Stomach smooth muscle (tissue), 2 donors: ENCODE results near the gene STX2.

Experiments
- H3K27ac ChIP-seq: one replicate; pipeline ENCODE4 v1.7.0; 2013; ENCODE audit warnings: mild to moderate bottlenecking, low read length, inconsistent platforms
- H3K27me3 ChIP-seq, 2 donors: one replicate each; pipeline ENCODE4 v1.7.0; 2013; ENCODE audit warnings: low read length in 2 of 2; ENCODE audit not compliant: insufficient read depth in 2 of 2, control insufficient read depth in 1 of 2
- H3K36me3 ChIP-seq, 2 donors: one replicate each; pipeline ENCODE4 v1.7.0; 2013; ENCODE audit warnings: low read length in 2 of 2; ENCODE audit not compliant: control insufficient read depth in 2 of 2, insufficient read depth in 2 of 2
- H3K4me1 ChIP-seq: one replicate; pipeline ENCODE4 v1.7.0; 2013; ENCODE audit warnings: low read length; ENCODE audit not compliant: control insufficient read depth, insufficient read depth
- H3K4me3 ChIP-seq, 2 donors: one replicate each; pipeline ENCODE4 v1.7.0; 2013; ENCODE audit warnings: low read length in 2 of 2
- H3K9ac ChIP-seq, 2 donors: one replicate each; pipeline ENCODE4 v1.7.0; 2013; ENCODE audit warnings: low read length in 2 of 2, mild to moderate bottlenecking in 1 of 2
- H3K9me3 ChIP-seq, 2 donors: one replicate each; pipeline ENCODE4 v1.7.0; 2013; ENCODE audit warnings: low read length in 2 of 2; ENCODE audit not compliant: control insufficient read depth in 2 of 2
- donor health status: healthy.
- donor health status: Pancreatic carcinoma.

The STX2 gene

GRCh38 chr12:130829391-130830245 is 9.4 kb downstream of the STX2 start:
- H3K4me3 ChIP-seq = no peak overlapping the region
- peaks cover 0 to 1% of the 10 kb centered on the region in 2 donors for H3K36me3 ChIP-seq
- no peaks in the 10 kb centered on the region for H3K9me3 ChIP-seq
- H3K4me1 ChIP-seq = peaks cover 4% of the 10 kb centered on the region
- H3K9ac ChIP-seq = no peak overlapping the region
- no peaks in the 10 kb centered on the region for H3K27me3 ChIP-seq
- no peak overlapping the region for H3K27ac ChIP-seq

DNA sequence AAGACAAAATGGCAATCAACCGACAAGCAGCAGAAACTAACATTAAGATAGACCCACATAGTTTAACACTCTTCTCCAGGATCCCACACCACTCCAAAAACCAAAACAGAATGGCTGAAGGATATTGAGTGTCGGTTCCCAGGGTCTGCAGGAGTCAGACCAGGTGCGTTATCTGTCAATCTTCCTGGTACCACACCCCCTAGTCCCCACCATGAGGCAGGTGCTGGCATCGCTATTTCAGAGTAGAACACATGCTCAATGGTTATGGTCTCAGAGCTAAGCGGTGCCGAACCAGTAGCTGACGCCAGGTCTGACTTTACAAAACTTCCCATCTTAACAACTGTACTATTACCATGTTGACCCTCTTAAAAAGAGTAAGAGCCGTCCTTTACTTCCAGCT is 10.2 kb downstream of the STX2 start:
- Histone ChIP-seq H3K36me3 (peaks cover 0 to 3% of the 10 kb centered on the region in 2 donors), H3K9me3 (no peaks in the 10 kb centered on the region), H3K27ac (no peak overlapping the region), H3K4me1 (peaks cover 4% of the 10 kb centered on the region), H3K27me3 (no peaks in the 10 kb centered on the region), H3K4me3 (no peak overlapping the region), H3K9ac (no peak overlapping the region)

DNA sequence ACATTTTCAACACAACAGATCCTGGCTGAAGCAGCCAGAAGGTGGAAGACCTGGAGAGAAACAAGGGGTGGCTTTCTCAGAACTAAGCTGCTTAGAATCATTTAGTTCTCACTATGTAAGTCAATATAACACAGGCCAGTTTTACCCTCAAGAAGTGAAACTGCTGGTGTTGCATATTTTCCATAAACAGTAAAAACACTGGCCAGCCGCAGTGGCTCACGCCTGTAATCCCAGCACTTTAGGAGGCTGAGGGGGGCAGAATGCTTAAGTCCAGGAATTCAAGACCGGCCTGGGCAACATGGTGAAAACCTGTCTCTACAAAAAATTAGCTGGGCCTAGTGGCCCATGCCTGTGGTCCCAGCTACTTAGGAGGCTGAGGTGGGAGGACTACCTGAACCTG is 11.6 kb downstream of the STX2 start:
- Histone ChIP-seq H3K9ac (peak overlapping the region; percentile 4 to 62), H3K27me3 (no peaks in the 10 kb centered on the region), H3K4me3 (peak overlapping the region; percentile 2 to 55), H3K36me3 (peaks cover 9 to 11% of the 10 kb centered on the region in 2 donors), H3K9me3 (no peaks in the 10 kb centered on the region), H3K27ac (peak overlapping the region; percentile 58), H3K4me1 (peaks cover 4% of the 10 kb centered on the region)

- Histone ChIP-seq H3K9me3 (no peaks in the 10 kb centered on the region), H3K27ac (no peak overlapping the region), H3K9ac (no peak overlapping the region), H3K36me3 (peaks cover 9 to 14% of the 10 kb centered on the region in 2 donors), H3K27me3 (no peaks in the 10 kb centered on the region), H3K4me1 (peaks cover 4% of the 10 kb centered on the region), H3K4me3 (no peak overlapping the region)
These were observed 12.8 kb downstream of the STX2 start for GRCh38 chr12:130826151-130826801.

DNA sequence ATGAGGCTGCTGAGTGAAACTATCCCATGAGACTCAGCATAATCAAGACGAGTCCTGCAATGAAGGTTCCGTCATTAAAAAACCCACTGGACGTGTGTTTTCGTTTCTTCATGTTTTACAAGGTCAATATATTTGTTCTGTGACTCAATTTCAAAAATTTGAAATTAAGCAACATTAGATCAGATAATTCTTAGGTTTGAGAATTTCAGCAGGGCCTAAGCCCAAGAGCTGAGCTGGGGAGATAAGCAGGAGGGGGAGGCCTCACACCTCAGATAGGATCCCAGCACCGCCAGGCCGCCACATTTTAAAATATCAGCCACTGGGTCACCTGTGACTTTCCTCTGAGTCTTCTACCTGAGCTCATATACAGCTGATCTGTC is 13.3 kb downstream of the STX2 start:
- Histone ChIP-seq H3K27ac (no peak overlapping the region), H3K4me1 (peaks cover 4% of the 10 kb centered on the region), H3K4me3 (no peak overlapping the region), H3K36me3 (peaks cover 9 to 19% of the 10 kb centered on the region in 2 donors), H3K9me3 (no peaks in the 10 kb centered on the region), H3K9ac (no peak overlapping the region), H3K27me3 (no peaks in the 10 kb centered on the region)

DNA sequence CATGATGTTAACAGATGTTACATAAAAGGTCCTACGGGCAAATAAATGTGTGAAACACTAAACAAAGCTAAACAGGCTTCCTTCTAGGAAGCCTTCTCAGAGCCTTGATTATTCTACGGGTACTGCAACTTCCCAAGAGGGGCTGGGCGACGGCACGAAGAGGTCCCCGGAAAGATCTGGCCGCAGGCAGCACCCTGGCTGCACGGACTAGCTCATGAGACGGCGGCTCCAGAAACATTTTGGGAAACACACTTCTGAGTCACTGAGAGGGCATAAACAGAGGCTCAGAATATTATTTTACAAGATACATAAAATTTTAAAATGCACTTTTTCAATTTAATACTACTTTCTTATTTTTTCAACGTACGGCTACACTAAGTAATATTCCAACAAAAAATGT is 19.4 kb downstream of the STX2 start:
- peak overlapping the region in 1 of 2 donors; percentile 42 for H3K9ac ChIP-seq
- no peaks in the 10 kb centered on the region for H3K27me3 ChIP-seq
- peaks cover 7% of the 10 kb centered on the region for H3K4me1 ChIP-seq
- H3K9me3 ChIP-seq = no peaks in the 10 kb centered on the region
- H3K27ac ChIP-seq = no peak overlapping the region
- H3K36me3 ChIP-seq = peaks cover 18 to 23% of the 10 kb centered on the region in 2 donors
- H3K4me3 ChIP-seq = no peak overlapping the region

- H3K9me3 ChIP-seq = no peaks in the 10 kb centered on the region
- H3K27me3 ChIP-seq = no peaks in the 10 kb centered on the region
- no peak overlapping the region for H3K27ac ChIP-seq
- peaks cover 18 to 22% of the 10 kb centered on the region in 2 donors for H3K36me3 ChIP-seq
- H3K9ac ChIP-seq = peak overlapping the region in 1 of 2 donors; percentile 42
- H3K4me3 ChIP-seq = peak overlapping the region; percentile 73 to 84
- H3K4me1 ChIP-seq = peaks cover 7% of the 10 kb centered on the region
These were observed 20.1 kb downstream of the STX2 start for GRCh38 chr12:130818635-130819576.

DNA sequence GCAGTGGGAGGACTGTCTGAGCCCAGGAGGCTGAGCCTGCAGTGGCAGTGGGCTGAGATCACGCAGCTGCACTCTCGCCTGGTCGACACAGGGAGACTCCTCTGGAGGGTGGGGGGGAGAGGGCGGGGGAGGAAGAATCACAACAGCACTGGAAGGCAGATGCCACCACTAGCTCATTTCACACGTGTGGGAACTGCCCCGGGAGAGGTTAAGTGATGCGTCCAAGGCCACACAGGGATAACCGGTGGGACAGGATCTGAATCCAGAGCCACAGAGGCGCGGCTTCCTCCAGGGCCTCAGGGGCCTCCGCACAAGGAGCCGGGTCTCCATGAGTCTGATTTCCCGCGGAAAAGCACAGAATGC is 20.8 kb downstream of the STX2 start:
- Histone ChIP-seq H3K27me3 (no peaks in the 10 kb centered on the region), H3K36me3 (peaks cover 18 to 22% of the 10 kb centered on the region in 2 donors), H3K4me3 (peak overlapping the region; percentile 73 to 84), H3K4me1 (peaks cover 7% of the 10 kb centered on the region), H3K9me3 (no peaks in the 10 kb centered on the region), H3K9ac (no peak overlapping the region), H3K27ac (no peak overlapping the region)

GRCh38 chr12:130817804-130818203 is 21.2 kb downstream of the STX2 start:
- Histone ChIP-seq H3K36me3 (peaks cover 17 to 20% of the 10 kb centered on the region in 2 donors), H3K9me3 (no peaks in the 10 kb centered on the region), H3K4me1 (peaks cover 7% of the 10 kb centered on the region), H3K27ac (no peak overlapping the region), H3K9ac (no peak overlapping the region), H3K4me3 (no peak overlapping the region), H3K27me3 (no peaks in the 10 kb centered on the region)

DNA sequence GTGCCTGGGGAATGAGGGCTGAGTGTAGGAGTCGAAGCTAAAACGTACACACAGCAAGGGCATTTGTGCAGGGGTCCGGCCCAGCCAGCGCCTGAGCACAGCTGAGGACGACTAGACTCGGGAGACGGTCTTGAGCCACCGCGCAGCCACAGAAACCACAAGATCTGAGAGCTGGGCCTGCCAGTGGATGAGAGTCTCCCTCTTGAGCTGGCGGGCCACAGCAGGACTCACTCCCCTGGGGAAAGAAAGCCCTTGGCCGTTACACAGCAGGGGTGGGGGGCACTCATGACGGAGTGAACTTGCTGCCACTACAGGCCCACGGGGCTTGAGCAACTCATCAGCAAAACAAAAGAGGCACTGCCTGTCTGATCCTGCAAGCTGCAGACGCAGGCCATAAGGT is 23.0 kb downstream of the STX2 start:
- no peak overlapping the region for H3K27ac ChIP-seq
- H3K27me3 ChIP-seq = no peaks in the 10 kb centered on the region

More for the DNA sequence above, 23.0 kb downstream of the STX2 start:
- H3K36me3 ChIP-seq = peaks cover 16 to 21% of the 10 kb centered on the region in 2 donors
- no peaks in the 10 kb centered on the region for H3K9me3 ChIP-seq
- H3K9ac ChIP-seq = no peak overlapping the region
- H3K4me1 ChIP-seq = peaks cover 7% of the 10 kb centered on the region
- H3K4me3 ChIP-seq = no peak overlapping the region
